ENCODE measurements around the gene FAM111B.

GRCh38 chr11:59172345-59173079, 65.5 kb downstream of the FAM111B start:
- TF ChIP-seq, protein P1, sequence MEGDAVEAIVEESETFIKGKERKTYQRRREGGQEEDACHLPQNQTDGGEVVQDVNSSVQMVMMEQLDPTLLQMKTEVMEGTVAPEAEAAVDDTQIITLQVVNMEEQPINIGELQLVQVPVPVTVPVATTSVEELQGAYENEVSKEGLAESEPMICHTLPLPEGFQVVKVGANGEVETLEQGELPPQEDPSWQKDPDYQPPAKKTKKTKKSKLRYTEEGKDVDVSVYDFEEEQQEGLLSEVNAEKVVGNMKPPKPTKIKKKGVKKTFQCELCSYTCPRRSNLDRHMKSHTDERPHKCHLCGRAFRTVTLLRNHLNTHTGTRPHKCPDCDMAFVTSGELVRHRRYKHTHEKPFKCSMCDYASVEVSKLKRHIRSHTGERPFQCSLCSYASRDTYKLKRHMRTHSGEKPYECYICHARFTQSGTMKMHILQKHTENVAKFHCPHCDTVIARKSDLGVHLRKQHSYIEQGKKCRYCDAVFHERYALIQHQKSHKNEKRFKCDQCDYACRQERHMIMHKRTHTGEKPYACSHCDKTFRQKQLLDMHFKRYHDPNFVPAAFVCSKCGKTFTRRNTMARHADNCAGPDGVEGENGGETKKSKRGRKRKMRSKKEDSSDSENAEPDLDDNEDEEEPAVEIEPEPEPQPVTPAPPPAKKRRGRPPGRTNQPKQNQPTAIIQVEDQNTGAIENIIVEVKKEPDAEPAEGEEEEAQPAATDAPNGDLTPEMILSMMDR (IDR thresholded peaks at IDR 0.05) = no peak
- TF ChIP-seq POLR2AphosphoS5 (IDR thresholded peaks at IDR 0.05; ENCODE audit: low read depth, low read length) = no peak
- TF ChIP-seq TCF7L2 (IDR thresholded peaks at IDR 0.05; ENCODE audit: low read depth, low read length) = no peak
- TF ChIP-seq, protein P2, sequence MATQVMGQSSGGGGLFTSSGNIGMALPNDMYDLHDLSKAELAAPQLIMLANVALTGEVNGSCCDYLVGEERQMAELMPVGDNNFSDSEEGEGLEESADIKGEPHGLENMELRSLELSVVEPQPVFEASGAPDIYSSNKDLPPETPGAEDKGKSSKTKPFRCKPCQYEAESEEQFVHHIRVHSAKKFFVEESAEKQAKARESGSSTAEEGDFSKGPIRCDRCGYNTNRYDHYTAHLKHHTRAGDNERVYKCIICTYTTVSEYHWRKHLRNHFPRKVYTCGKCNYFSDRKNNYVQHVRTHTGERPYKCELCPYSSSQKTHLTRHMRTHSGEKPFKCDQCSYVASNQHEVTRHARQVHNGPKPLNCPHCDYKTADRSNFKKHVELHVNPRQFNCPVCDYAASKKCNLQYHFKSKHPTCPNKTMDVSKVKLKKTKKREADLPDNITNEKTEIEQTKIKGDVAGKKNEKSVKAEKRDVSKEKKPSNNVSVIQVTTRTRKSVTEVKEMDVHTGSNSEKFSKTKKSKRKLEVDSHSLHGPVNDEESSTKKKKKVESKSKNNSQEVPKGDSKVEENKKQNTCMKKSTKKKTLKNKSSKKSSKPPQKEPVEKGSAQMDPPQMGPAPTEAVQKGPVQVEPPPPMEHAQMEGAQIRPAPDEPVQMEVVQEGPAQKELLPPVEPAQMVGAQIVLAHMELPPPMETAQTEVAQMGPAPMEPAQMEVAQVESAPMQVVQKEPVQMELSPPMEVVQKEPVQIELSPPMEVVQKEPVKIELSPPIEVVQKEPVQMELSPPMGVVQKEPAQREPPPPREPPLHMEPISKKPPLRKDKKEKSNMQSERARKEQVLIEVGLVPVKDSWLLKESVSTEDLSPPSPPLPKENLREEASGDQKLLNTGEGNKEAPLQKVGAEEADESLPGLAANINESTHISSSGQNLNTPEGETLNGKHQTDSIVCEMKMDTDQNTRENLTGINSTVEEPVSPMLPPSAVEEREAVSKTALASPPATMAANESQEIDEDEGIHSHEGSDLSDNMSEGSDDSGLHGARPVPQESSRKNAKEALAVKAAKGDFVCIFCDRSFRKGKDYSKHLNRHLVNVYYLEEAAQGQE (IDR thresholded peaks at IDR 0.05; ENCODE audit: insufficient read depth in 1 of 2, low read depth in 2 of 2, low read length in 1 of 2) = no peak
- TF ChIP-seq SIN3A (IDR thresholded peaks at IDR 0.05; ENCODE audit: borderline replicate concordance, insufficient read depth, low read depth, low read length) = no peak

Data from Panc1 (cell line).